GM12873 (cell line): Measurements from ENCODE around the gene PCNX4.

ENCODE experiments used
- CTCF ChIP-seq: IDR thresholded peaks from 2 replicates; pipeline ENCODE4 v1.5.1; 2012; ENCODE audit warnings: low read depth, mild to moderate bottlenecking, moderate library complexity, low read length, control low read depth; ENCODE audit not compliant: insufficient read depth; ENCODE audit errors: missing control alignments

PCNX4 gene

GRCh38 chr14:60206837-60207533, 115.3 kb downstream of the PCNX4 start:
- no peak for TF ChIP-seq CTCF

GRCh38 chr14:60210703-60211102, 119.0 kb downstream of the PCNX4 start:
- no peak for TF ChIP-seq CTCF

GRCh38 chr14:60211153-60211552, 119.4 kb downstream of the PCNX4 start:
- no peak for TF ChIP-seq CTCF

GRCh38 chr14:60212503-60213371, 121.0 kb downstream of the PCNX4 start:
- TF ChIP-seq CTCF, result no peak

- TF ChIP-seq CTCF, result no peak
These were observed 122.3 kb downstream of the PCNX4 start for GRCh38 chr14:60214003-60214402.

- no peak for TF ChIP-seq CTCF
These were observed 122.8 kb downstream of the PCNX4 start for GRCh38 chr14:60214415-60215126.

- no peak for TF ChIP-seq CTCF
These were observed 123.4 kb downstream of the PCNX4 start for GRCh38 chr14:60215127-60215444.
